ENCODE results near the gene ZFR. TPM values are rescaled to one million over a fixed set of nuclear protein-coding genes. Genes with fewer than 3 reads are reported as not detected.

The ZFR gene
- 73.4 and 122 TPM in 2 replicates for total RNA-seq

GRCh38 chr5:32444431-32445286 is at the start of gene ZFR:
TSS of gene ZFR (minus strand) at chr5:32444740. CDS start at chr5:32444658, 82 bp downstream.
- peak within 1 kb of the TSS; percentile 80 for H3K4me3 ChIP-seq (ENCODE audit: low read depth, low read length)
- TF ChIP-seq CTCF (IDR thresholded peaks at IDR 0.05; ENCODE audit: insufficient read depth, low read depth, low read length): no peak
- DNase-seq (ENCODE audit: low read depth): peak; percentile 85

GRCh38 chr5:32490972-32491557 is 46.5 kb upstream of the ZFR start:
- no peak for TF ChIP-seq CTCF (IDR thresholded peaks at IDR 0.05; ENCODE audit: insufficient read depth, low read depth, low read length)
- DNase-seq (ENCODE audit: low read depth): no peak

GRCh38 chr5:32489791-32490562 is 45.4 kb upstream of the ZFR start:
- H3K4me3 ChIP-seq (ENCODE audit: low read depth, low read length): no peak overlapping the region
- TF ChIP-seq CTCF (IDR thresholded peaks at IDR 0.05; ENCODE audit: insufficient read depth, low read depth, low read length): peak; percentile 72
- DNase-seq (ENCODE audit: low read depth): peak; percentile 87

More at GRCh38 chr5:32490972-32491557, 46.5 kb upstream of the ZFR start:
- H3K4me3 ChIP-seq (ENCODE audit: low read depth, low read length): no peak overlapping the region

GRCh38 chr5:32487424-32487823 is 42.9 kb upstream of the ZFR start:
- no peak for DNase-seq (ENCODE audit: low read depth)
- TF ChIP-seq CTCF (IDR thresholded peaks at IDR 0.05; ENCODE audit: insufficient read depth, low read depth, low read length): no peak
- no peak overlapping the region for H3K4me3 ChIP-seq (ENCODE audit: low read depth, low read length)

- no peak overlapping the region for H3K4me3 ChIP-seq (ENCODE audit: low read depth, low read length)
- no peak for DNase-seq (ENCODE audit: low read depth)
- TF ChIP-seq CTCF (IDR thresholded peaks at IDR 0.05; ENCODE audit: insufficient read depth, low read depth, low read length): no peak
Measured at GRCh38 chr5:32487008-32487407, 42.5 kb upstream of the ZFR start.

GRCh38 chr5:32482193-32482592 is 37.7 kb upstream of the ZFR start:
- DNase-seq (ENCODE audit: low read depth): no peak
- H3K4me3 ChIP-seq (ENCODE audit: low read depth, low read length): no peak overlapping the region
- TF ChIP-seq CTCF (IDR thresholded peaks at IDR 0.05; ENCODE audit: insufficient read depth, low read depth, low read length): no peak
